ENCODE results near the gene PNCK.

The PNCK gene

GRCh38 chrX:153669901-153670731, 3.5 kb downstream of the PNCK start:
- TF ChIP-seq, protein P1, sequence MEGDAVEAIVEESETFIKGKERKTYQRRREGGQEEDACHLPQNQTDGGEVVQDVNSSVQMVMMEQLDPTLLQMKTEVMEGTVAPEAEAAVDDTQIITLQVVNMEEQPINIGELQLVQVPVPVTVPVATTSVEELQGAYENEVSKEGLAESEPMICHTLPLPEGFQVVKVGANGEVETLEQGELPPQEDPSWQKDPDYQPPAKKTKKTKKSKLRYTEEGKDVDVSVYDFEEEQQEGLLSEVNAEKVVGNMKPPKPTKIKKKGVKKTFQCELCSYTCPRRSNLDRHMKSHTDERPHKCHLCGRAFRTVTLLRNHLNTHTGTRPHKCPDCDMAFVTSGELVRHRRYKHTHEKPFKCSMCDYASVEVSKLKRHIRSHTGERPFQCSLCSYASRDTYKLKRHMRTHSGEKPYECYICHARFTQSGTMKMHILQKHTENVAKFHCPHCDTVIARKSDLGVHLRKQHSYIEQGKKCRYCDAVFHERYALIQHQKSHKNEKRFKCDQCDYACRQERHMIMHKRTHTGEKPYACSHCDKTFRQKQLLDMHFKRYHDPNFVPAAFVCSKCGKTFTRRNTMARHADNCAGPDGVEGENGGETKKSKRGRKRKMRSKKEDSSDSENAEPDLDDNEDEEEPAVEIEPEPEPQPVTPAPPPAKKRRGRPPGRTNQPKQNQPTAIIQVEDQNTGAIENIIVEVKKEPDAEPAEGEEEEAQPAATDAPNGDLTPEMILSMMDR (IDR thresholded peaks at IDR 0.05; ENCODE audit: low read depth, low read length, missing control alignments) = no peak
- no peak for DNase-seq (ENCODE audit: low read depth)
- no peak overlapping the region for H3K4me3 ChIP-seq (ENCODE audit: low read depth, low read length)

DNA sequence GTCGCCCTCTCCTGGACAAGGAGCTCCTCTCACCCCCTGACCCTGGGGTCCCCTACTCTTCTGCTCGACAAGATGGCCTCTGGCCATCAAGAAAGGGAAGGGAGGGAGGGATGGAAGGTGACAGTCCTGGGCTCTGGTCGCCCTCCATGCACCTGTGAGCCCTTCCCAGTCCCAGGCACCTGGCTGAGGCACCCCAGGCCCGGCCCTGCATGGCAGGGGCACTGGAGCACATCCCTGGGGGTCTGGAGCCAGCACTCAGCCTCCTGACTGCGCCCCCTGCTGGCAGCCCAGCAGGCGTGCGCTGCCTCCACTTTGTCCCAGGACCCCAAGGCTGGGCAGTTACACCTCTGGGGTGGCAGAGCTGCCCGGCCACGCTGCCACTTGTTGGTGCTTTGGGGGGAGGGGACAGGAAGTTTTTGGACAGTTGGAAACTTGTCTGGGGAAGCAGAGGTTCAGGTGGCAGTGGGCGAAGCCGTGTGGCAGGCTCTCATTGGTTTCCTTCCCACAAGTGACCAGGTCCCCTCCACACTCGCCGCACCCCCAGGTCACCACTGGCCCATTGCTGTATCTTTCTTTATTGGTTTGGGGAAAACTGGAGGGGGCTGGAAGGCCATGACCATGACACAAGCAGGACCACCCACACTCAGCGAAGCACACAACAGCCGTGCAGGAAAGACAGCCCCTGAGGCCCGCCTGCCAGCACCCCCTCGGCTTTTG, 4.3 kb downstream of the PNCK start:
- TF ChIP-seq, protein P1 (IDR thresholded peaks at IDR 0.05; ENCODE audit: low read depth, low read length, missing control alignments) = peak; percentile 81
- no peak overlapping the region for H3K4me3 ChIP-seq (ENCODE audit: low read depth, low read length)
- DNase-seq (ENCODE audit: low read depth) = no peak

DNA sequence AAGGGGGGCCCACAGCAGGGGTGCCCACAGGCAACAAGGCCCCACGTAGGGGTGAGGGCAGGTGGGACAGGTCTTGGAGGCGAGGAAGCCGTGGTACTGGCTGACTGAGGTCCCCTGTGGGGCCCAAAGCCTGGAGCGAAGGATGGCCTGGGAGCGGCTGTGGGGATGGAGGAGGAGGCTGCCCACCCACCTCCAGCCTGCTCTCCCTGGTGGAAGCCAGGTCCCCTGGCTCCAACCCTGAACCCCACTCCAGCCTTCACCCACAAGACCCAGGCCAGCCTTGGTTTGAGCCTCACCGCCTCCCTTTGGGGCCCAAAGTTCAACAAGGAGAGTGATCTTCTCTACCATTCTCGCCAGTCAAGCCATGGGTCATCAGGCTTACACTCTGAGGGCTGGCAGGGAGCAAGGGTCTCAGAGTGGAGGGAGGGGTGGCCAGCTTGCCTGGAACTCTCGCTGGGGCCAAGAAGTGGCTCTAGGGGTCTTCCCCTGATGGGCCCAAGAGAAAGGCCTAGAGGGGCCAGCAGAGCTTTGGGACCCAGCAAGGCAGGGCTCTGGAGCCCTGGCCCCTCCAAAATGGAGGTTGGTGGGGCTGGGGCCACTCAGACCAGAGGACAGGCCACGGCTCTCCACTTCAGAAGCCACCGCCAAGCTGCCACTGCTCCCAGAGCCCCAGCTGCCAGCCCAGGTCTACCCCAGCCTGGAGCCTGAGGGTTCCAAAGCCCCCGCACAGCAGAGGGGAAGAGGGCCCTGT, 5.0 kb downstream of the PNCK start:
- no peak overlapping the region for H3K4me3 ChIP-seq (ENCODE audit: low read depth, low read length)
- no peak for DNase-seq (ENCODE audit: low read depth)
- TF ChIP-seq, protein P1 (IDR thresholded peaks at IDR 0.05; ENCODE audit: low read depth, low read length, missing control alignments) = no peak

DNA sequence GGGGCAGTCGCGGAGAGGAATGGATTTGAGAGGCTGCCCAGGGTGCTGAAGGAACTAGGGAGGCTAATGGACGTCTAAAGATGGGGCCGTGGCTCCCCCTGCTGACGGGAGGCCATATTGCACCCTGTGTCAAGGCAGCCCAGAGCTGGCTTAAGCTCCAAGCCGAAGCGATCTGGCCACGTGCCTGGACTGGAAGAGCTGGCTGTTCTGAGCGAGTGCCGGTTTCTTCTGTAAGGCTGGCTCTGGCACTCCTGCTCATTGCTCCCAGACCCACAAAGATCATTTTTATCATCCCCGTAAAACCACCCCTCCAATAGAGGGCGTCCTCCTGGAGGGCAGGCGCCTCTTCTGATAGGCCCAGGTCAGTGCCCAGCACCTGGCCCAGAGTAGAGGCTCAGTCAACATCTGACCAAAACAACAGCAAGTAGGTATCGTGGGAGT, 5.6 kb downstream of the PNCK start:
- H3K4me3 ChIP-seq (ENCODE audit: low read depth, low read length) = no peak overlapping the region
- TF ChIP-seq, protein P1 (IDR thresholded peaks at IDR 0.05; ENCODE audit: low read depth, low read length, missing control alignments) = peak; percentile 75
- peak; percentile 8 for DNase-seq (ENCODE audit: low read depth)

GRCh38 chrX:153667281-153667955, 6.2 kb downstream of the PNCK start:
- H3K4me3 ChIP-seq (ENCODE audit: low read depth, low read length) = no peak overlapping the region
- TF ChIP-seq, protein P1 (IDR thresholded peaks at IDR 0.05; ENCODE audit: low read depth, low read length, missing control alignments) = no peak
- DNase-seq (ENCODE audit: low read depth) = no peak

DNA sequence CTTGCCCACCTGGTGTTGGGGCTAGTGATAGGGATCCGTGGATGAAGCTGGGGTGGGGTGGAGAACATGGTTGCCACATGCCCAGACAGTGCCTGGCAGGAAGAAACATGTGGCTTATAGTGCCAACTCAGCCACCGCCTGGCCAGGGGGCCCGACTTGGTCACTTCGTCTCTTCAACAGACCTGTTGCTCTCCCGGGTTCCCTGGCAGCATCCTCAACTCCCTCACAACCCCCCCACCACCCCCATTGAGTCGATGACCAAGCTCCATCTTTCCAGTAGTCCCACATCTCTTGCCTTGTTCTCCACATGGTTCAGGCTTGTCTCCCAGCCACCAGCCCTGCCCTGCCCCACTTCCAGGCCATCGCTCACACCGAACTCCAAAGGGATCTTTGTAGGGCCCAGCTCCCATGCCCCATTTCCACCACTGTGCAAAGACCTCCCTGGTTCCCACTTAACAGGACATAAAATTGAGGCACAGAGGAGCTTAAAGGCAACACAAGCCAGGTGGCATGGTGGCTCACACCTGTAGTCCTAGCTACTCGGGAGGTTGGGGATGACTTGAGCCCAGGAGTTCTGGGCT, 7.8 kb downstream of the PNCK start:
- H3K4me3 ChIP-seq (ENCODE audit: low read depth, low read length) = no peak overlapping the region
- TF ChIP-seq, protein P1 (IDR thresholded peaks at IDR 0.05; ENCODE audit: low read depth, low read length, missing control alignments) = no peak
- no peak for DNase-seq (ENCODE audit: low read depth)

Data from GM12864 (cell line).